Peyer's patch (tissue), 4 donors: ENCODE measurements around the gene MOSMO.

Source experiments
- POLR2A ChIP-seq, 2 donors: fragments of 450-650 bp; IDR thresholded peaks; one replicate each; pipeline ENCODE4 v1.5.1; 2017; ENCODE audit warnings: antibody characterized with exemption in 2 of 2, mild to moderate bottlenecking in 2 of 2, moderate library complexity in 2 of 2
- TF ChIP-seq, protein P1 (sequence below), 6 experiments: fragments of 450-650 bp in 4 of 6; fragments of 200-600 bp in 2 of 6; sonication (generic) in 1 of 6; IDR thresholded peaks; one replicate each; pipeline ENCODE4 v1.5.1; 2017 to 2019; ENCODE audit warnings: antibody characterized with exemption in 6 of 6, mild to moderate bottlenecking in 3 of 6, moderate library complexity in 1 of 6

DNA sequence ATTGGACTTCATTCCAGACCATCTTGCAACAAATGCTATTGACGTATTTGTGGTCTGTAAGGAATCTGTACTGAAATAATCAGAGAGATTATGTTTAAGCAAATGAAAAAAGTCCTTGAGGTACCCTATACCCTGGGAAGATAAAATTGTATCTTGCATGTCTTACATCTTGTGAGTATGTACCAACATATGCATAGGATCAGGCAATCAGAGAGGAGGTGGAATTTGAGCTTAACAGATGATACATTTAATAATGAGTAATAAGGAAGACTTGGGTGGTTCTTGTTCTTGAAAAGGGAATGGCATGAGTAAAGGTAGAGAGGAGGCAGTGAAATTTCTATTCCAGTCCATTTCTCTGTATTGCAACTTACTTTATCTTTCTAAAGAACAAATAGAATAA, 10.6 kb downstream of the MOSMO start:
- TF ChIP-seq POLR2A (IDR thresholded peaks at IDR 0.05), result no peak
- TF ChIP-seq, protein P1, sequence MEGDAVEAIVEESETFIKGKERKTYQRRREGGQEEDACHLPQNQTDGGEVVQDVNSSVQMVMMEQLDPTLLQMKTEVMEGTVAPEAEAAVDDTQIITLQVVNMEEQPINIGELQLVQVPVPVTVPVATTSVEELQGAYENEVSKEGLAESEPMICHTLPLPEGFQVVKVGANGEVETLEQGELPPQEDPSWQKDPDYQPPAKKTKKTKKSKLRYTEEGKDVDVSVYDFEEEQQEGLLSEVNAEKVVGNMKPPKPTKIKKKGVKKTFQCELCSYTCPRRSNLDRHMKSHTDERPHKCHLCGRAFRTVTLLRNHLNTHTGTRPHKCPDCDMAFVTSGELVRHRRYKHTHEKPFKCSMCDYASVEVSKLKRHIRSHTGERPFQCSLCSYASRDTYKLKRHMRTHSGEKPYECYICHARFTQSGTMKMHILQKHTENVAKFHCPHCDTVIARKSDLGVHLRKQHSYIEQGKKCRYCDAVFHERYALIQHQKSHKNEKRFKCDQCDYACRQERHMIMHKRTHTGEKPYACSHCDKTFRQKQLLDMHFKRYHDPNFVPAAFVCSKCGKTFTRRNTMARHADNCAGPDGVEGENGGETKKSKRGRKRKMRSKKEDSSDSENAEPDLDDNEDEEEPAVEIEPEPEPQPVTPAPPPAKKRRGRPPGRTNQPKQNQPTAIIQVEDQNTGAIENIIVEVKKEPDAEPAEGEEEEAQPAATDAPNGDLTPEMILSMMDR (IDR thresholded peaks at IDR 0.05), result no peak
